GM18867 (cell line): ENCODE data around the gene NDUFS7.

ENCODE experiments used
- ATAC-seq: cut with Tn5 transposase; IDR thresholded peaks from one replicate; pipeline ENCODE4 v1.9.1; 2021; ENCODE audit warnings: mild to moderate bottlenecking, moderate library complexity; ENCODE audit not compliant: unreplicated experiment

NDUFS7 gene

DNA sequence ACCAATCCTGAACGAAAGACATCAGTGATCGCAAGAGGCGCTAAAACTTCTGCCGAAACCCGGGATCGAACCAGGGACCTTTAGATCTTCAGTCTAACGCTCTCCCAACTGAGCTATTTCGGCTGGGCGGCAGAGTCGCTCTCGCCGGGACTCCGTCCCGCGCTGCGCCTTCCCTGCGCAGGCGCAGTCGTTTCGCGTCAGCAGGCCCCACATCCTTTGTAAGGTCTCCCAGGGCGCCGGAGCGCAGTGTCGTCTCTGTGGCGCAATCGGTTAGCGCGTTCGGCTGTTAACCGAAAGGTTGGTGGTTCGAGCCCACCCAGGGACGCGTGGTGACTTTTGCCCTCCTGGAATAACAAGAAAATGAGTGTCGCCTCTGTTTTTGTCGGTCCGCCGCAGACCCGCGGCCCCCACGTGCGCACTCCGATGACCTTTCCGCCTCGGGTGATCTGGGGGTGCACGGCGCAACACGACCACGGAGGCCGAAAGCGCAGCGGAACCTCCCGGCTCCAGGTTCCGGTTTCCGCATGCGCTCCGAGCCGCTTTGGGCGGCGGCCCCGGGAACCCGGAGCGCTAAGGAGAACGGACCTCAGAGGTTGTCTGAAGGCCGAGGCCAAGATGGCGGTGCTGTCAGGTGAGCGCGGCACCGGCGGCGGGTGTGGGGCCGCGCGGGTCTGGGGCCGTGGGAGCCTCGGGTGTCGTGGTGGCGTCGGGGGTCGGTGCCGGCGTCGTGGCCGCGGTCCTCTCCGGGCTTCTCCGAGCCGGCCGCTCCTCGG lies at the start of gene NDUFS7:
Gene NDUFS7 (plus strand): TSS at position 596 of the 773 bp plus-strand sequence. CDS start 20 bp downstream, at position 616.
- ATAC-seq: peak; percentile 66

GRCh38 chr19:1336079-1336684 lies 47.5 kb upstream of the NDUFS7 start:
- no peak for ATAC-seq

DNA sequence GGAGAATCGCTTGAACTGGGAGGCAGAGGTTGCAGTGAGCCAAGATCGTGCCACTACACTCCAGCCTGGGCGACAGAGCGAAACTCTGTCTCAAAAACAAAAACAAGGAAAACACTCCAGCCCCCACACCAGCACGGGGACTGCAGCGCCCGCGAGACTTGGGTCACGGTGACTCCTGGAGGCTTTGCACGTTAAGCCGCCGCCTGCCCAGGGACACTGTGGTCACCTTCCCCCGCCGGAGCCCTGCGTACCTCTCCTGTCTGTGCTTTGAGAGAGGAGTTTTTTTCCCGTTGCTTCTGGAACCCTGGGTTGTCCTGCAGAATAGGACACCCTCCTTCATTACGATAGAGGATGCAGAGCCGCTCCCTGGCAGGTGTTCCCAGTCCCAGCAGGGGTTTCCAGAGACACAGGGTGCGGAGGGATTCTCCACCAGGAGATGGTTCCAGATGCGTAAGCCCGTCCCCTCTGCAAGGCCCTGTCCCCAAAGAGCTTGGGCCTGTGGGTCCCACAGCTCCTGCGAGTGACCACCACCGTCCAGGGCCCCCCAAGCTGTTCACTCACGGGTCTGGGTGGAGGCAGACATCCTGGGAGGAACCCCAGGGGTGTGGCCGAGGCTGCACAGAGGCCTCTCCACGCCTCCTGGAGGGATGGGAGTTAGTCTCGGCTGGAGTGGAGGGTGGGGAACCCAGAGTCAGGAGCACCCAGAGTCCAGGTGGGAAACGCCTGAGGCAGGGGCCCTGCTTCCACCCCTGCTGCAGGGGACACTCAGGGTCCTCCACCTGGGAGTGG lies 42.8 kb upstream of the NDUFS7 start:
- no peak for ATAC-seq

- no peak for ATAC-seq
These were observed 40.7 kb upstream of the NDUFS7 start for GRCh38 chr19:1343041-1343440.

GRCh38 chr19:1349211-1349610 lies 34.5 kb upstream of the NDUFS7 start:
- ATAC-seq: no peak

DNA sequence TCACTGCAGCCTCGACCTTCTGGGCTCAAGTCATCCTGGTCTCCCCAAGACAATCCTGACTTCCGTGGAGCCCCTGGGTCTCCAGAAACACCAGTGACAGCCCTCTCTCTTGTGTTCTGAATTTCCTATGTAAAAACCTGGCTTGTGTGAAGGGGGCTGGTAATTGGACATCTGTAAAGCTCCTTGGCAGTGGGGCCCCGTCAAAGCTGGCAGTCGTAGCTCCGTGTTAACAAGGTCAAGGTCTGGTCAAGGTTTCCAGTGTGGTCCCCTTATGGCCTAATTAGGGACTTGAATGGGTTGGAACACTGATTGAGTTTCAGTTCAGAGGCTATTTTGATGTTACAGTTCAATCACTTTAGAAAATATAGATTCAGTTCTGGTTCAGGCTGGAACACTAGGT lies 32.8 kb upstream of the NDUFS7 start:
- no peak for ATAC-seq

DNA sequence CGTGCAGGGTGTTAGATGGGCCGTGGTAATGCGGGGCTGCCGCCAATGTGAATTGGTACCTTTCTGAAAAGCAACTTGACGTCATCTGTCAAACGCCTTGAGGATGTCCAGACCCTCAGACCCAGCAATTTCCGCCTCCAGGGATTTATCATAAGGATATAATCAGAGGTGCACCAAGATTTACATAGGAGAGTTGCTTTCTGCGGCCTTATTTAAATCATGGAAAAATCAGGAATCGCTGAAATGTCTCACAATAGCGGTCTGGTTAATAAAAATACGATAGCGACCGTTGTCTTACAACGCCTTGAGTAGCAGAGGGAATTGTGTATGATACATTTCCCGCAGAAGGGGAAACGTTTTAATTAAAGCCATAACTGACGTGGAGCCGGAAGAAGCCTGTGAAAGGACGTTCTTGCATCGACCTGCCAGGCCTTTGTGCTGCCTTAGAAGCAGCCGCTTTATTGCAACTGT lies 32.3 kb upstream of the NDUFS7 start:
- no peak for ATAC-seq

GRCh38 chr19:1353144-1353543 lies 30.6 kb upstream of the NDUFS7 start:
- ATAC-seq: no peak

DNA sequence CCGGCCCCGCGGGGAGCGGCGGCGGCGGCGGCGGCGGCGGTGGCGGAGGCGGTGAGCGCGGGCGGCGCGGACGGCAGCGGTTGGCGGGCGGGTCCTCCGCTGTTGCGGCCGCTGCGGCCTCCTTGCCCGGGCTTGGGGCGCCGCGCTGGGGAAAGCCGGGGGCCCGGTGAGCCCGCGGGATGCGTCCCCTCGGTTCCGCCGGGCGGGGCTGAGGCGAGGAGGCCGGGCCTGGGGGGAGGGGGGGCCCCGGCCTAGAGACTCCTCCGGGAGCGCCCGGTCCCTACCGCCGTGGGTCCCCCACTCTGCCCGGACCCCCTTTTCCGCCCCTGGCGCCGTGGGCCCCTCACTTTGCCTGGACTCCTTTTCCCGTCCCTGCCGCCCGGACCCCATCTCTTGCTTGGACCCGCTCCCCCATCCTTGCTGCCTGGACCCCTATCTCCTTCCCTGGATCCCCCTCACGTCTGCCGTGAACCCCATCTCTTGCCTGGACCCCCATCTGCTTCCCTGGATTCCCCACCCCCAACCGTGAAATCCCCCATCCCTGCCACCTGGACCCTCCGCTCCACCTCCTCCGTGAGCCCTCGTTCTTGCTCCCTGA lies 28.6 kb upstream of the NDUFS7 start:
- ATAC-seq: no peak

- ATAC-seq: no peak
These were observed 27.9 kb upstream of the NDUFS7 start for GRCh38 chr19:1355568-1356507.

GRCh38 chr19:1356508-1356865 lies 27.2 kb upstream of the NDUFS7 start:
- no peak for ATAC-seq

- no peak for ATAC-seq
These were observed 26.1 kb upstream of the NDUFS7 start for GRCh38 chr19:1357531-1358109.

- ATAC-seq: no peak
These were observed 23.4 kb upstream of the NDUFS7 start for GRCh38 chr19:1360126-1360817.

DNA sequence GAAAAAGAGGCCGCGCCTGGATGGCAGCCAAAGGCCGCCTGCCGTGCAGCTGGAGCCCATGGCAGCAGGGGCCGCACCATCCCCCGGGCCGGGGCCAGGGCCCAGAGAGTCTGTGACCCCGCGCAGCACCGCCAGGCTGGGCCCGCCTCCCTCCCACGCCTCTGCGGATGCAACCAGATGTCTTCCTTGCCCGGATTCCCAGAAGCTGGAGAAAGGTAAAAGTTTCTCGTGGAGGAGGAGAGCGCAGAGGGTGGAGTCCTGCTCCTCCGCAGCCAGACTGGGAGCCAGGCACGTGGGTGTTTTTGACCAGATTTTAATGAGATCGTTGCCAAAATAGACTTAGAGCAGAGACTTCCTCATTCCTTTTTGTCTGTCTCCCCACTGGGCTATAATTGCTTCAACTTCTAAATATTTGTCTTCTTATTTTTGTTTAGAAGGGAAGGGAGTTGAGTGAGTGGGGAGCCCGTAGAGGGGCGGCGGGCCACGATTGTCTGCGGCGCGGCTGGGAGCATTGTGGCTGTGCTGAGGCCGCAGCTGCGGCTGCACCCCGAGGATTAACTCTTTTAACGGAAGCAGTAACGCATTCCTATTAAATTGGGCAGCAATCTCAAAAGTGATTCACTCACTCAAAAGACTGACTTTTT lies 22.8 kb upstream of the NDUFS7 start:
- ATAC-seq: no peak

DNA sequence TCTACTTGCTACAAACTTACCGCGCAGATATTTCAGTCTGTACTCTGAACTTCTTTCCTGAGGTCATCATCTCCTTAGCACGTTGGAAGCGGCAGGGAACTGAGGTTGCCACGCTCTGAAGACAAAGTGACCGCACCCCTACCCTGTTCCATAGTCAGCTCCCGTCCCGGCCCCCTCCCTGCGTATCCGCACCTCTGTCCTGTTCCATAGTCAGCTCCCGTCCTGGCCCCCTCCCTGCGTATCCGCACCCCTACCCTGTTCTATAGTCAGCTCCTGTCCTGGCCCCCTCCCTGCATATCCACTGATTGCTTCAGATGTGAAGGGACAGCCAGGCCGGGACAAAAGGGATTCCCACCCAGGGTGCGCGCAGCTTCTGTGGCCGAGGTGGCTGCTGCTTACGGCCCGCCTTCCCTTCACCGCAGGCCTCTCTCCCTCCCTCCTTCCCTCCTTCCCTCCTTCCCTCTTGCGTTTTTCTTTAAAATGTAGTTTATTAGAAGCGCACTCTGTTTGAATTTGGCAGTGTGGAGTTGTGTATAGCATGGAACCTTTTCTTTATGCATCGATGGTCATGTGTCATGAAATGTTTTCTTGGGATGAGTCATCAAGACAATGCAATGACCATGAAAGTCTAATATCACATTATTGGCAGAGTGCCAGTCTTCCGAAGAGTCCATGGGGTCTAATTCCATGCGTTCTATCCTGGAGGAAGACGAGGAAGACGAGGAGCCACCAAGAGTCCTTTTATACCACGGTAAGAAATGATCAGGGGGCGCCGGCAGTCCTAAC lies 21.9 kb upstream of the NDUFS7 start:
- ATAC-seq: no peak

DNA sequence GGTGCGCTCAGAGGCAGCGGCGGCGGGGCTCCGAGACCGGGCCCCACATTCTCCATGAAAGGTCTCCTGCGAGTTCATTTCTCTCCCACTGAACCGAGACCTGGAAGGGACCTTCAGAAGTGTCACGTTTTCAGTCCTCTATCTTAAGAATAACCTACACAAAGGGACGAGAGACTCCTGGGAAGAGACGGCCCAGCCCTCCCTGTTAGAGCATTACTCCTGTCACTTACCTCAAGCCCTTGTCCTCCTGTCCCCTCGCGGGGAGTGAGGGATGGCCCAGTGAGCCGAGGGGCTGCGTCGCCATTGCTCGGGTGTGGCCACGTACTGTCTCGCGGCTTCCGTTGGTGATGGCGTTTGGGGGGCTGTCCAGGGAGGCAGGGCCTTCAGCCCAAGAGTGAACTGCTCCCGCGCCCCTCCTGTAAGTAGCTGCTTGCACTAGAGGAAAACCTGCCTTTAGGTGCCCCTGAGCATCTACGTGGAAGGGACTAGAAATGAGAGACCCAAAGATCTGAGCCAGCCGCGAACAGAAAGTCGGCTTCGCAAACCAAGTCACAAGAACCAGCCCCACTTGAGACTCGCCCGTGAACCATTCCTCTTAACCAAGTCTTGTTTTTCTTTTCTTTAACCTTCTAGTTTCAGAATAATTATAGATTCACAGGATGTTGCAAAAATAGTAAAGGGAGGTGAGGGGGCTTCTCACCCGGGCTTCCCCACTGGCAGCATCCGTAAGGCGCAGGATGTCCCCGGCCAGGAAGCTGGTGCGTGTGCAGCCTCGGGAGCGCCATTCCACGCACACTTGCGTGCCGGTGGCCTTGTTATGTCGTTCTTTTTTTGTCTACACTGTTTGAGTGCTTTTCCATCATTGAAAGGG lies 21.1 kb upstream of the NDUFS7 start:
- ATAC-seq: no peak

DNA sequence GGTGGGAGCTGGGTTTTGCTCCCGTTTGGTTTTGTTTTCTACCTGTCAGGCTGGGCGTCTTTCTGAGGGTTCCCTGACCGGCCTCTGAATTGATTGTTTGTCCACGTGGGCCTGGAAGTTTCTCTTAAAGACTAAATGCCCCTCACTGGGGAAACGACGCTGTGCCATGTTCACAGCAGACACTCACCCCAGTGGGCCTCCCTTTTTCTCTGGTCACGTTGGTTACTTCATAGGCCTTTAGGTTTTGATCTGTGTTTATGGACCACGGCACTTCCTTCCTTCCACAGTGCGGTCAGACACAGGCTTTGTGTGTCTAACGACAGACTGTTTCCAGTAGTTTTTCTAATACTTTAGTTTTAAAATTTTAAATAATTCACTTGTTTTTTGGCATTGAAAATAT lies 20.1 kb upstream of the NDUFS7 start:
- ATAC-seq: no peak
